OCI-LY1 (cell line): ENCODE results near the gene SH3RF1.

Source experiments
- EZH2 ChIP-seq: fragments of 200-600 bp; sonication (generic), shearing (Covaris generic); IDR thresholded peaks from 2 replicates; pipeline ENCODE4 v1.8.0; 2017; ENCODE audit warnings: borderline replicate concordance, mixed run types, mild to moderate bottlenecking, antibody characterized with exemption, low read length, moderate library complexity, mixed read lengths
- TF ChIP-seq, protein P1 (sequence below): fragments of 200-600 bp; sonication (generic), shearing (Covaris generic); IDR thresholded peaks from 2 replicates; pipeline ENCODE4 v1.5.1; 2017; ENCODE audit warnings: mild to moderate bottlenecking, antibody characterized with exemption, low read length, moderate library complexity, mixed read lengths

DNA sequence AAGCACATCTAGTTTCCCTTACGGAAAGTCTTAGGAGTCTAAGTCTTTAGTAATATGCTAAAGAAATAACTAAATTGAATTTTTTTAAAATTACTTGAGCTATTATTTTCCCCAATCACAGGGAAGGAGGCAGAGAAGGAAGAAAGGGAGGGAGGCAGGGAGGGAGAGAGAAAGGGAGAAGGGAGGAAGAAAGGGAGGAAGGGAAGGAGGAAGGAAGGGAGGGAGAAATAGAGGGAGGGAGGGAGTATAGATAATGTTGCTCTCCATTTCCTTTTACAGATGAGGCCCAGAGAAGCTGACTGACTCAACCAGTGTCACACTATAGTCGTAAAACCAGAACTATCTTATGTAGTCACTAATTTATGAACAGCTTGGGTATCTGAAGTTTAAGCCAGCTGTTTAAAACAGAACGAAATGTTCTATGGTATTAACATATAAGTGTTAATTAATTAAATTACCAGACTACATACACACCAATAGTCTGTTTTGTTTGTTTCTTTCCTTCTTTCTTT lies 14.6 kb downstream of the SH3RF1 start:
- TF ChIP-seq, protein P1, sequence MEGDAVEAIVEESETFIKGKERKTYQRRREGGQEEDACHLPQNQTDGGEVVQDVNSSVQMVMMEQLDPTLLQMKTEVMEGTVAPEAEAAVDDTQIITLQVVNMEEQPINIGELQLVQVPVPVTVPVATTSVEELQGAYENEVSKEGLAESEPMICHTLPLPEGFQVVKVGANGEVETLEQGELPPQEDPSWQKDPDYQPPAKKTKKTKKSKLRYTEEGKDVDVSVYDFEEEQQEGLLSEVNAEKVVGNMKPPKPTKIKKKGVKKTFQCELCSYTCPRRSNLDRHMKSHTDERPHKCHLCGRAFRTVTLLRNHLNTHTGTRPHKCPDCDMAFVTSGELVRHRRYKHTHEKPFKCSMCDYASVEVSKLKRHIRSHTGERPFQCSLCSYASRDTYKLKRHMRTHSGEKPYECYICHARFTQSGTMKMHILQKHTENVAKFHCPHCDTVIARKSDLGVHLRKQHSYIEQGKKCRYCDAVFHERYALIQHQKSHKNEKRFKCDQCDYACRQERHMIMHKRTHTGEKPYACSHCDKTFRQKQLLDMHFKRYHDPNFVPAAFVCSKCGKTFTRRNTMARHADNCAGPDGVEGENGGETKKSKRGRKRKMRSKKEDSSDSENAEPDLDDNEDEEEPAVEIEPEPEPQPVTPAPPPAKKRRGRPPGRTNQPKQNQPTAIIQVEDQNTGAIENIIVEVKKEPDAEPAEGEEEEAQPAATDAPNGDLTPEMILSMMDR = no peak
- no peak for TF ChIP-seq EZH2
